Stimulated activated naive CD8-positive, alpha-beta T cell treated with anti-CD3 and anti-CD28 coated beads, Interleukin-15, amount 100 ng/mL, for 72 hours (primary cell): ENCODE results near the gene KRTAP10-1.

ENCODE experiments used
- ATAC-seq: fragments of 150-1000 bp; cut with Tn5 transposase; 2 replicates; pipeline ENCODE4 v1.10.0; 2021; ENCODE audit warnings: mild to moderate bottlenecking, moderate library complexity
- DNase-seq, 2 donors: peaks; one replicate each; pipeline ENCODE4 v3.0.0; 2021 to 2022
- H3K27ac Mint-ChIP-seq, 2 donors: one replicate each; pipeline ENCODE4 v1.8.0; 2022; ENCODE audit warnings: mild to moderate bottlenecking in 2 of 2, mixed read lengths in 2 of 2, moderate library complexity in 2 of 2
- H3K27me3 Mint-ChIP-seq: one replicate; pipeline ENCODE4 v1.8.0; 2022; ENCODE audit warnings: mixed read lengths
- H3K4me1 Mint-ChIP-seq: one replicate; pipeline ENCODE4 v1.8.0; 2022; ENCODE audit warnings: mild to moderate bottlenecking, mixed read lengths
- H3K4me3 Mint-ChIP-seq, 2 donors: one replicate each; pipeline ENCODE4 v1.8.0; 2022; ENCODE audit warnings: mild to moderate bottlenecking in 2 of 2, mixed read lengths in 2 of 2, moderate library complexity in 1 of 2
- H3K9me3 Mint-ChIP-seq, 2 donors: one replicate each; pipeline ENCODE4 v1.8.0; 2022; ENCODE audit warnings: mixed read lengths in 2 of 2

KRTAP10-1 gene

GRCh38 chr21:44529503-44530125 is 10.4 kb downstream of the KRTAP10-1 start:
- Mint-ChIP-seq H3K27ac (peak overlapping the region in 1 of 2 donors; percentile 30), H3K27me3 (no peaks in the 10 kb centered on the region), H3K9me3 (no peaks in the 10 kb centered on the region), H3K4me1 (no peaks in the 10 kb centered on the region), H3K4me3 (no peak overlapping the region)
- DNase-seq: no peak
- no peak for ATAC-seq

GRCh38 chr21:44529011-44529421 is 11.0 kb downstream of the KRTAP10-1 start:
- Mint-ChIP-seq H3K27me3 (no peaks in the 10 kb centered on the region), H3K27ac (peak overlapping the region in 1 of 2 donors; percentile 3), H3K9me3 (no peaks in the 10 kb centered on the region), H3K4me1 (no peaks in the 10 kb centered on the region), H3K4me3 (no peak overlapping the region)
- DNase-seq (no peak), ATAC-seq (no peak)

- Mint-ChIP-seq H3K9me3 (no peaks in the 10 kb centered on the region), H3K27me3 (no peaks in the 10 kb centered on the region), H3K4me3 (no peak overlapping the region), H3K27ac (peak overlapping the region in 1 of 2 donors; percentile 3), H3K4me1 (no peaks in the 10 kb centered on the region)
- DNase-seq: no peak
- no peak for ATAC-seq
Measured at GRCh38 chr21:44528634-44528995, 11.4 kb downstream of the KRTAP10-1 start.

GRCh38 chr21:44527983-44528633 is 11.9 kb downstream of the KRTAP10-1 start:
- no peak for DNase-seq
- Mint-ChIP-seq H3K27ac (no peak overlapping the region), H3K27me3 (no peaks in the 10 kb centered on the region), H3K4me3 (no peak overlapping the region), H3K4me1 (no peaks in the 10 kb centered on the region), H3K9me3 (no peaks in the 10 kb centered on the region)
- ATAC-seq: no peak

GRCh38 chr21:44527156-44527982 is 12.6 kb downstream of the KRTAP10-1 start:
- Mint-ChIP-seq H3K27me3 (no peaks in the 10 kb centered on the region), H3K4me1 (no peaks in the 10 kb centered on the region), H3K27ac (no peak overlapping the region), H3K4me3 (no peak overlapping the region), H3K9me3 (no peaks in the 10 kb centered on the region)
- DNase-seq: no peak
- no peak for ATAC-seq

GRCh38 chr21:44526096-44526997 is 13.6 kb downstream of the KRTAP10-1 start:
- H3K27ac Mint-ChIP-seq: no peak overlapping the region
- ATAC-seq (no peak), DNase-seq (no peak)
- no peak overlapping the region for H3K4me3 Mint-ChIP-seq
- H3K9me3 Mint-ChIP-seq: no peaks in the 10 kb centered on the region
- H3K4me1 Mint-ChIP-seq: no peaks in the 10 kb centered on the region
- no peaks in the 10 kb centered on the region for H3K27me3 Mint-ChIP-seq

- H3K27ac Mint-ChIP-seq: no peak overlapping the region
- no peak overlapping the region for H3K4me3 Mint-ChIP-seq
- no peak for ATAC-seq
- H3K4me1 Mint-ChIP-seq: no peaks in the 10 kb centered on the region
- H3K27me3 Mint-ChIP-seq: no peaks in the 10 kb centered on the region
- no peak for DNase-seq
- H3K9me3 Mint-ChIP-seq: no peaks in the 10 kb centered on the region
Measured at GRCh38 chr21:44525391-44526095, 14.5 kb downstream of the KRTAP10-1 start.

GRCh38 chr21:44524414-44525371 is 15.3 kb downstream of the KRTAP10-1 start:
- peak; percentile 22 for ATAC-seq
- Mint-ChIP-seq H3K4me1 (no peaks in the 10 kb centered on the region), H3K27ac (no peak overlapping the region), H3K9me3 (no peaks in the 10 kb centered on the region), H3K27me3 (no peaks in the 10 kb centered on the region), H3K4me3 (no peak overlapping the region)
- no peak for DNase-seq

- Mint-ChIP-seq H3K4me1 (no peaks in the 10 kb centered on the region), H3K9me3 (no peaks in the 10 kb centered on the region), H3K27ac (no peak overlapping the region), H3K27me3 (no peaks in the 10 kb centered on the region), H3K4me3 (no peak overlapping the region)
- ATAC-seq: no peak
- no peak for DNase-seq
Measured at GRCh38 chr21:44523567-44524413, 16.2 kb downstream of the KRTAP10-1 start.

- Mint-ChIP-seq H3K4me1 (no peaks in the 10 kb centered on the region), H3K27ac (no peak overlapping the region), H3K9me3 (no peaks in the 10 kb centered on the region), H3K27me3 (no peaks in the 10 kb centered on the region), H3K4me3 (no peak overlapping the region)
- DNase-seq: no peak
- no peak for ATAC-seq
Measured at GRCh38 chr21:44522753-44523204, 17.2 kb downstream of the KRTAP10-1 start.

GRCh38 chr21:44521928-44522752 is 17.9 kb downstream of the KRTAP10-1 start:
- Mint-ChIP-seq H3K4me1 (peaks cover 2% of the 10 kb centered on the region), H3K9me3 (no peaks in the 10 kb centered on the region)
- ATAC-seq: peak; percentile 37

GRCh38 chr21:44521301-44521927 is 18.6 kb downstream of the KRTAP10-1 start:
- peaks cover 6% of the 10 kb centered on the region for H3K4me1 Mint-ChIP-seq
- no peak overlapping the region for H3K27ac Mint-ChIP-seq
- ATAC-seq (no peak), DNase-seq (no peak)
- H3K9me3 Mint-ChIP-seq: no peaks in the 10 kb centered on the region
- no peak overlapping the region for H3K4me3 Mint-ChIP-seq
- H3K27me3 Mint-ChIP-seq: no peaks in the 10 kb centered on the region

More at GRCh38 chr21:44521928-44522752, 17.9 kb downstream of the KRTAP10-1 start:
- no peak for DNase-seq
- Mint-ChIP-seq H3K27me3 (no peaks in the 10 kb centered on the region), H3K4me3 (no peak overlapping the region), H3K27ac (no peak overlapping the region)
